LNCAP (cell line): Measurements from ENCODE around the gene TASOR2.

Source experiments
- CTCF ChIP-seq: fragments of 450-650 bp; IDR thresholded peaks from 2 replicates; pipeline ENCODE4 v1.5.1; 2017; ENCODE audit warnings: mild to moderate bottlenecking

Gene TASOR2

GRCh38 chr10:5643346-5644067, 41.1 kb upstream of the TASOR2 start:
- TF ChIP-seq CTCF: no peak

- TF ChIP-seq CTCF: no peak
Observed at GRCh38 chr10:5644930-5645329, 39.7 kb upstream of the TASOR2 start.

- TF ChIP-seq CTCF: no peak
Observed at GRCh38 chr10:5645375-5645774, 39.3 kb upstream of the TASOR2 start.

- no peak for TF ChIP-seq CTCF
Observed at GRCh38 chr10:5645944-5646617, 38.6 kb upstream of the TASOR2 start.

GRCh38 chr10:5647507-5648240, 37.0 kb upstream of the TASOR2 start:
- no peak for TF ChIP-seq CTCF

GRCh38 chr10:5648494-5649457, 35.9 kb upstream of the TASOR2 start:
- no peak for TF ChIP-seq CTCF

- no peak for TF ChIP-seq CTCF
Observed at GRCh38 chr10:5649746-5650145, 34.9 kb upstream of the TASOR2 start.
